Right hindlimb (tissue), 1 donor: Measurements from ENCODE around the gene COQ3.

ENCODE experiments used
- DNase-seq: peaks from one replicate; pipeline ENCODE4 v3.0.0-alpha.2; 2018

The COQ3 gene

GRCh38 chr6:99330159-99330558, 63.8 kb downstream of the COQ3 start:
- no peak for DNase-seq

- no peak for DNase-seq
Observed at GRCh38 chr6:99324996-99325395, 69.0 kb downstream of the COQ3 start.
